ENCODE results near the gene AK5. TPM values are rescaled to one million over a fixed set of nuclear protein-coding genes. Genes with fewer than 3 reads are reported as not detected.

The AK5 gene, protein sequence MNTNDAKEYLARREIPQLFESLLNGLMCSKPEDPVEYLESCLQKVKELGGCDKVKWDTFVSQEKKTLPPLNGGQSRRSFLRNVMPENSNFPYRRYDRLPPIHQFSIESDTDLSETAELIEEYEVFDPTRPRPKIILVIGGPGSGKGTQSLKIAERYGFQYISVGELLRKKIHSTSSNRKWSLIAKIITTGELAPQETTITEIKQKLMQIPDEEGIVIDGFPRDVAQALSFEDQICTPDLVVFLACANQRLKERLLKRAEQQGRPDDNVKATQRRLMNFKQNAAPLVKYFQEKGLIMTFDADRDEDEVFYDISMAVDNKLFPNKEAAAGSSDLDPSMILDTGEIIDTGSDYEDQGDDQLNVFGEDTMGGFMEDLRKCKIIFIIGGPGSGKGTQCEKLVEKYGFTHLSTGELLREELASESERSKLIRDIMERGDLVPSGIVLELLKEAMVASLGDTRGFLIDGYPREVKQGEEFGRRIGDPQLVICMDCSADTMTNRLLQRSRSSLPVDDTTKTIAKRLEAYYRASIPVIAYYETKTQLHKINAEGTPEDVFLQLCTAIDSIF
- total RNA-seq (1 to 10 TPM in 1 of 2 donors, under 1 TPM in 1; 0.15 to 3.0 TPM), polyA plus RNA-seq (under 1 TPM in 1 of 2 donors, not detected in 1; 0.06 TPM)
- long read RNA-seq, donor 1, result 0 reads
- long read RNA-seq, donor 2, result 0 reads
- long read RNA-seq, donor 3, result 0 reads
- long read RNA-seq, donor 4, result 0 reads
- long read RNA-seq, donor 5, result 0 reads

DNA sequence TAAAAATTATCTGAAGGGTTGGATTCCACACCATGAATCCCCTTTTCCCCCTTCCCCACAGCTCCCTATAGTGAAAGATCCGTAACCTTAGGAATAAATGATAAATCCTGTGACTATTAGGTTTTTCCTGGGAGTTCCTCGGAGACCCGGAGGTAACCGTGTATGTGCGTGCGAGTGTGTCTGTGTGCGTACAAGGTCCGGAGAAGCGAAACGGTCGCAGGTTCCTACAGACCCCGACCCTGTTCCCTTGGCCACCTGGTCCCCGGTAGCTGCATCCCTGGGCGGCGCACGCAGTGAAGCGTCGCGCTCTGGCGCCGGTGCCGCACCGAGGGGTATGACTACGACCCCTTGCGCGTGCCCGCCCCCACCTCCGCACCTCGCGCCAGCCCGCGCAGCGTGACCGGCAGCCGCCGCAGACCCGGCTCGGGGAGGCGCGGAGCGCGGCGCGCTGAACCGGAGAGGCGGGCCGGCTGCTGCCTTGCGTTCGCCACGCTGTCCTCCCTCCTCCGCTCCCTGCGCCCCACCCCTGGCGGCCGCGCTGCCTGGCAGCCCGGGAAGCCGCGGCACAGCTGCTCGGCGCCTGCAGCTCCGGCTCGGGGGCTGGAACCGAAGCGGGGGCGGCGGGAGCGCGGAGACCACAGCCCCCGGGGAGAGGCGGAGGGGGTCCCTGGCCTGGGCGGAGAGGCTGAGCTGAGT, at the start of gene AK5:
Gene AK5 (plus strand): TSS at position 529 of the 696 bp plus-strand sequence. CDS start 295 bp downstream, outside the sequence.
- H3K27me3 ChIP-seq (ENCODE audit: control insufficient read depth in 3 of 3, insufficient read depth in 3 of 3, low read length in 2 of 3), result peaks cover 3 to 43% (median 43%) of the 10 kb centered on the region in 3 donors
- H3K9ac ChIP-seq (ENCODE audit: insufficient read depth in 1 of 2, low read length in 2 of 2), result no peak within 1 kb of the TSS
- H3K4me3 ChIP-seq, result no peak within 1 kb of the TSS
- DNase-seq (peak; percentile 41 to 61 (median 57)), ATAC-seq (ENCODE audit: insufficient read depth, low FRiP score) (peak; percentile 63)
- no peaks in the 10 kb centered on the region for H3K9me3 ChIP-seq (ENCODE audit: control insufficient read depth in 4 of 4, insufficient read depth in 3 of 4, low read length in 3 of 4)
- H3K4me1 ChIP-seq (ENCODE audit: control insufficient read depth in 5 of 5, insufficient read depth in 5 of 5, low read length in 5 of 5), result peaks cover 0 to 16% (median 0%) of the 10 kb centered on the region in 5 donors
- TF ChIP-seq, protein P1, sequence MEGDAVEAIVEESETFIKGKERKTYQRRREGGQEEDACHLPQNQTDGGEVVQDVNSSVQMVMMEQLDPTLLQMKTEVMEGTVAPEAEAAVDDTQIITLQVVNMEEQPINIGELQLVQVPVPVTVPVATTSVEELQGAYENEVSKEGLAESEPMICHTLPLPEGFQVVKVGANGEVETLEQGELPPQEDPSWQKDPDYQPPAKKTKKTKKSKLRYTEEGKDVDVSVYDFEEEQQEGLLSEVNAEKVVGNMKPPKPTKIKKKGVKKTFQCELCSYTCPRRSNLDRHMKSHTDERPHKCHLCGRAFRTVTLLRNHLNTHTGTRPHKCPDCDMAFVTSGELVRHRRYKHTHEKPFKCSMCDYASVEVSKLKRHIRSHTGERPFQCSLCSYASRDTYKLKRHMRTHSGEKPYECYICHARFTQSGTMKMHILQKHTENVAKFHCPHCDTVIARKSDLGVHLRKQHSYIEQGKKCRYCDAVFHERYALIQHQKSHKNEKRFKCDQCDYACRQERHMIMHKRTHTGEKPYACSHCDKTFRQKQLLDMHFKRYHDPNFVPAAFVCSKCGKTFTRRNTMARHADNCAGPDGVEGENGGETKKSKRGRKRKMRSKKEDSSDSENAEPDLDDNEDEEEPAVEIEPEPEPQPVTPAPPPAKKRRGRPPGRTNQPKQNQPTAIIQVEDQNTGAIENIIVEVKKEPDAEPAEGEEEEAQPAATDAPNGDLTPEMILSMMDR (IDR thresholded peaks at IDR 0.05; ENCODE audit: control extremely low read depth, extremely low read depth), result no peak
- H3K27ac ChIP-seq (ENCODE audit: low read depth in 1 of 2, low read length in 1 of 2), result no peak within 1 kb of the TSS
- no peaks in the 10 kb centered on the region for H3K36me3 ChIP-seq (ENCODE audit: control insufficient read depth in 4 of 4, insufficient read depth in 4 of 4, low read length in 4 of 4)
- WGBS, 2 donors, result 3% methylated on average over 42 to 71 of the region's 71 CpGs

DNA sequence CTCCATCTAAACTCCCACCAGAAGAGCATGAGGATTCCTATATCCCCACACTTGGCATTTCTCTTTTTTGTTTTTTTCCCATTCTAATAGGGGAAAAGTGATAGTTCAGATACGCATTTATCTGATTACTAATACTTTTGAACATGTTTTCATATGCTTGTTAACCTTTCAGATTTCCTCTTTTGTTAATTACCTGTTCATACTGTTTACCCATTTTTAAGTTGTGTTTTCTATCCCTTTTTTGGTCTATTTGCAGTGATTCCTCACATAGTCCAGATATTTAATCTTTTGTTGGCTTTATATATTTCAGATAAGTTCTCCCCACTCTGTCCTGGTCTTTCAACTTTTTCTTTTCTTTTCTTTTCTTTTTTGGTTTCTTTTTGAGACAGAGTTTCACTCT, 49.0 kb upstream of the AK5 start:
- H3K9me3 ChIP-seq (ENCODE audit: control insufficient read depth in 4 of 4, insufficient read depth in 3 of 4, low read length in 3 of 4), result no peaks in the 10 kb centered on the region
- no peaks in the 10 kb centered on the region for H3K4me1 ChIP-seq (ENCODE audit: control insufficient read depth in 5 of 5, insufficient read depth in 5 of 5, low read length in 5 of 5)
- no peak overlapping the region for H3K4me3 ChIP-seq
- H3K36me3 ChIP-seq (ENCODE audit: control insufficient read depth in 4 of 4, insufficient read depth in 4 of 4, low read length in 4 of 4), result no peaks in the 10 kb centered on the region
- DNase-seq (no peak), ATAC-seq (ENCODE audit: insufficient read depth, low FRiP score) (no peak)
- H3K27me3 ChIP-seq (ENCODE audit: control insufficient read depth in 3 of 3, insufficient read depth in 3 of 3, low read length in 2 of 3), result no peaks in the 10 kb centered on the region
- no peak overlapping the region for H3K27ac ChIP-seq (ENCODE audit: low read depth in 1 of 2, low read length in 1 of 2)
- H3K9ac ChIP-seq (ENCODE audit: insufficient read depth in 1 of 2, low read length in 2 of 2), result no peak overlapping the region
- 100% methylated on average over 1 of the region's 1 CpG for WGBS, 2 donors
- TF ChIP-seq, protein P1 (IDR thresholded peaks at IDR 0.05; ENCODE audit: control extremely low read depth, extremely low read depth), result no peak

DNA sequence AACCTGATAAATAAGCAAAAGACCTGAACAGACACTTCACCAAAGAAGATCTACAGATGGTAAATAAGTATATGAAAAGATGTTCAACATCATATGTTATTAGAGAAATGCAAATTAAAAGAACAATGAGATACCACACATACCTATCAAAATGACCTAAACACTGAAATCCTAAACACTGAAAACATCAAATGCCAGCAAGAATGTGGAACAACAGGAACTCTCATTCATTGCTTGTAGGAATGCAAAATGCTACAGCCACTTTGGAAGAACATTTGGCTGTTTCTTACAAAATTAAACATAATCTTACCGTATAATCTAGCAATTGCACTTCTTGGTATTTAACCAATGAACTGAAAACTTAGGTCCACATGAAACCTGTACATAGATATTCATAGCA, 47.7 kb upstream of the AK5 start:
- DNase-seq (no peak), ATAC-seq (ENCODE audit: insufficient read depth, low FRiP score) (no peak)
- H3K27me3 ChIP-seq (ENCODE audit: control insufficient read depth in 3 of 3, insufficient read depth in 3 of 3, low read length in 2 of 3), result no peaks in the 10 kb centered on the region
- H3K36me3 ChIP-seq (ENCODE audit: control insufficient read depth in 4 of 4, insufficient read depth in 4 of 4, low read length in 4 of 4), result no peaks in the 10 kb centered on the region
- no peak overlapping the region for H3K27ac ChIP-seq (ENCODE audit: low read depth in 1 of 2, low read length in 1 of 2)
- WGBS, 2 donors, result 80 to 91% methylated on average over 1 of the region's 1 CpG
- no peaks in the 10 kb centered on the region for H3K9me3 ChIP-seq (ENCODE audit: control insufficient read depth in 4 of 4, insufficient read depth in 3 of 4, low read length in 3 of 4)
- H3K9ac ChIP-seq (ENCODE audit: insufficient read depth in 1 of 2, low read length in 2 of 2), result no peak overlapping the region
- TF ChIP-seq, protein P1 (IDR thresholded peaks at IDR 0.05; ENCODE audit: control extremely low read depth, extremely low read depth), result no peak
- no peak overlapping the region for H3K4me3 ChIP-seq
- H3K4me1 ChIP-seq (ENCODE audit: control insufficient read depth in 5 of 5, insufficient read depth in 5 of 5, low read length in 5 of 5), result no peaks in the 10 kb centered on the region

Measured in lung (tissue), 16 donors.